Endothelial cell (in vitro differentiated cells): ENCODE results near the gene FXYD5. TPM values are rescaled to one million over a fixed set of nuclear protein-coding genes. Genes with fewer than 3 reads are reported as not detected.
"Not testable (repeated sequence)": the region's sequence is repeated elsewhere in the genome, so short reads cannot be mapped to it uniquely, and the experiment has no call there.

Experiments
- DNase-seq: peaks from one replicate; pipeline ENCODE4 v3.0.0; 2021; ENCODE audit warnings: low spot score
- H3K27ac Mint-ChIP-seq: one replicate; pipeline ENCODE4 v1.8.0; 2021; ENCODE audit warnings: mixed read lengths, inconsistent platforms; ENCODE audit not compliant: unreplicated experiment
- H3K27me3 Mint-ChIP-seq: one replicate; pipeline ENCODE4 v1.8.0; 2021; ENCODE audit warnings: mild to moderate bottlenecking, moderate library complexity, mixed read lengths, inconsistent platforms; ENCODE audit not compliant: unreplicated experiment
- H3K36me3 Mint-ChIP-seq: one replicate; pipeline ENCODE4 v1.8.0; 2021; ENCODE audit warnings: mild to moderate bottlenecking, low read depth, mixed read lengths, inconsistent platforms; ENCODE audit not compliant: unreplicated experiment
- H3K4me1 Mint-ChIP-seq: one replicate; pipeline ENCODE4 v1.8.0; 2021; ENCODE audit warnings: mild to moderate bottlenecking, mixed read lengths, inconsistent platforms; ENCODE audit not compliant: unreplicated experiment
- H3K4me3 Mint-ChIP-seq: one replicate; pipeline ENCODE4 v1.8.0; 2021; ENCODE audit warnings: mild to moderate bottlenecking, mixed read lengths, inconsistent platforms; ENCODE audit not compliant: unreplicated experiment
- H3K9me3 Mint-ChIP-seq: one replicate; pipeline ENCODE4 v1.8.0; 2021; ENCODE audit warnings: mixed read lengths, inconsistent platforms; ENCODE audit not compliant: unreplicated experiment
- CTCF ChIP-seq: fragments of 200-600 bp; sonication (generic); IDR thresholded peaks from one replicate; pipeline ENCODE4 v1.5.0; 2021; ENCODE audit warnings: antibody characterized with exemption; ENCODE audit not compliant: unreplicated experiment
- total RNA-seq: library from RNA; stranded (reverse); fragmentation: NEBNext Ultra II Directional; extraction: Animal tissue kit (Norgen Biotek cat#: 25700); gene quantifications from one replicate; pipeline ENCODE4 v1.2.1, GENCODE V29; 2021; ENCODE audit not compliant: unreplicated experiment

FXYD5 gene
- total RNA-seq, 1 donor from 2014 or later, result 78.7 TPM

DNA sequence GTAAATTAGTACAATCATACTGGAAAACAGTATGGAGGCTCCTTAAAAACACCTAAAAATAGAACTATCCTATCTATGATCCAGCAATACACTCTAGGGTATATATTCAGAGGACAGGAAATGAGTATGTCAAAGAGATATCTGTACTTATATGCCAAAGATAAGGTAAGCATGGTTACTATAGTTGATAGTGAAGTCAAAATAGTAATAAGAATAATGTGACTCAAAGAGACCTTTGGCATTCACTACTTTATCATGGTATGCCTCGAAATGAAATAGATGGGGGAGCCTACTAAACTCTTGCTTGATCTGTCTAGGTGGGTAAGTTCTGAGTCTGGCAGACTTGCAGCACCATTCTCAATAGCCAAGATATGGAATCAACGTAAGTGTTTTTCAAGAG is 30.3 kb downstream of the FXYD5 start:
- Mint-ChIP-seq H3K9me3 (peaks cover 4% of the 10 kb centered on the region), H3K4me3 (no peak overlapping the region), H3K36me3 (no peaks in the 10 kb centered on the region), H3K27me3 (no peaks in the 10 kb centered on the region), H3K27ac (no peak overlapping the region), H3K4me1 (no peaks in the 10 kb centered on the region)
- TF ChIP-seq CTCF, result no peak
- DNase-seq, result no peak

GRCh38 chr19:35194012-35194984 is 39.8 kb downstream of the FXYD5 start:
- DNase-seq, result no peak

GRCh38 chr19:35195830-35196229 is 41.3 kb downstream of the FXYD5 start:
- no peak overlapping the region for H3K4me3 Mint-ChIP-seq
- H3K9me3 Mint-ChIP-seq, result no peaks in the 10 kb centered on the region
- H3K27me3 Mint-ChIP-seq, result peaks cover 5% of the 10 kb centered on the region
- TF ChIP-seq CTCF, result no peak
- H3K27ac Mint-ChIP-seq, result no peak overlapping the region
- H3K4me1 Mint-ChIP-seq, result peaks cover 7% of the 10 kb centered on the region
- DNase-seq, result no peak
- no peaks in the 10 kb centered on the region for H3K36me3 Mint-ChIP-seq

More at GRCh38 chr19:35194012-35194984, 39.8 kb downstream of the FXYD5 start:
- Mint-ChIP-seq H3K9me3 (no peaks in the 10 kb centered on the region), H3K27ac (no peak overlapping the region), H3K36me3 (no peaks in the 10 kb centered on the region), H3K27me3 (peaks cover 5% of the 10 kb centered on the region), H3K4me1 (peaks cover 7% of the 10 kb centered on the region), H3K4me3 (no peak overlapping the region)
- no peak for TF ChIP-seq CTCF

GRCh38 chr19:35196861-35197260 is 42.3 kb downstream of the FXYD5 start:
- H3K27ac Mint-ChIP-seq, H3K27me3 Mint-ChIP-seq, H3K4me3 Mint-ChIP-seq, DNase-seq, H3K36me3 Mint-ChIP-seq, H3K4me1 Mint-ChIP-seq, H3K9me3 Mint-ChIP-seq: not testable (repeated sequence)

GRCh38 chr19:35199481-35199880 is 44.9 kb downstream of the FXYD5 start:
- Mint-ChIP-seq H3K27ac (no peak overlapping the region), H3K4me1 (no peaks in the 10 kb centered on the region), H3K9me3 (no peaks in the 10 kb centered on the region), H3K4me3 (no peak overlapping the region), H3K36me3 (no peaks in the 10 kb centered on the region), H3K27me3 (peaks cover 5% of the 10 kb centered on the region)
- no peak for DNase-seq
- no peak for TF ChIP-seq CTCF
